PFSK-1 (cell line): Measurements from ENCODE around the gene GALNT12.

Experiments
- FOXP2 ChIP-seq: optimal IDR thresholded peaks from 2 replicates; pipeline ENCODE3; 2011; ENCODE audit warnings: borderline replicate concordance, control low read depth, inconsistent platforms; ENCODE audit not compliant: insufficient read depth; ENCODE audit errors: extremely low read length, extremely low read depth
- POLR2AphosphoS5 ChIP-seq: IDR thresholded peaks from 2 replicates; pipeline ENCODE4 v1.6.1; 2012; ENCODE audit warnings: low read depth, mild to moderate bottlenecking, control low read depth, low read length, moderate library complexity
- REST ChIP-seq, 2 experiments: IDR thresholded peaks; 2 replicates each; pipeline versions ENCODE4 v1.6.1 to v1.8.0; 2011 to 2012; ENCODE audit warnings: low read depth in 2 of 2, low read length in 2 of 2, control low read depth in 1 of 2, inconsistent platforms in 1 of 2, mild to moderate bottlenecking in 1 of 2, moderate library complexity in 1 of 2; ENCODE audit not compliant: insufficient read depth in 1 of 2
- SIN3A ChIP-seq: IDR thresholded peaks from 2 replicates; pipeline ENCODE4 v1.6.1; 2012; ENCODE audit warnings: mild to moderate bottlenecking, low read length, moderate library complexity, borderline replicate concordance; ENCODE audit not compliant: insufficient read depth
- TAF1 ChIP-seq: IDR thresholded peaks from 2 replicates; pipeline ENCODE4 v1.6.1; 2012; ENCODE audit warnings: low read length, control low read depth, borderline replicate concordance; ENCODE audit not compliant: insufficient read depth

GRCh38 chr9:98794802-98795201 is 12.7 kb upstream of the GALNT12 start:
- no peak for TF ChIP-seq SIN3A
- TF ChIP-seq REST (IDR thresholded peaks at IDR 0.05; ENCODE audit: insufficient read depth in 1 of 2, low read depth in 2 of 2, low read length in 2 of 2) = no peak
- no peak for TF ChIP-seq POLR2AphosphoS5
- TF ChIP-seq TAF1 = no peak
- no peak for TF ChIP-seq FOXP2
